ENCODE measurements around the gene C14orf119. TPM values are rescaled to one million over a fixed set of nuclear protein-coding genes. Genes with fewer than 3 reads are reported as not detected.

Gene C14orf119
- polyA plus RNA-seq, 4 donors: 43.8 to 67.0 (median 64.8) TPM

DNA sequence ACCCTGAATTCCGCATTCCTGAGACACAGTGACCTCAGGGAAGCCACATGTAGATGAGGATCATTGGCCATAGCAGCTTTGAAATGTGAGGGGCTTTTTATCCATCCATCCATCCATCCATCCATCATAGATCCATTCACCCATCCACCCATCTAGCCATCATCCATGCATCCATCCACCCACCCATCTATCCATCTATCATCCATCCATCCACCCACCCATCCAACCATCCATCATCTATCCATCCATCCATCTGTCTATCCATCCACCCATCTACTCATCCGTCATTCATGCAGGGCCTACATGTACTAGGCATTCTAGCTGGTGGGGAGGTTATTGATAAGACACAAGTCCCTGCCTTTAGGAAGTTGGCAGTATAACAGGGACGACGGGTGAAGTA lies 51.7 kb downstream of the C14orf119 start:
- no peak for FAIRE-seq
- no peaks in the 10 kb centered on the region for H3K27me3 ChIP-seq (ENCODE audit: control insufficient read depth in 3 of 3, insufficient read depth in 3 of 3, low read length in 3 of 3)
- peaks cover 0 to 11% (median 0%) of the 10 kb centered on the region in 3 donors for H3K4me1 ChIP-seq (ENCODE audit: control insufficient read depth in 3 of 3, insufficient read depth in 2 of 3, low read depth in 1 of 3, low read length in 2 of 3)
- H3K27ac ChIP-seq (ENCODE audit: low read depth in 1 of 3, low read length in 2 of 3): peak overlapping the region in 1 of 3 donors; percentile 54
- no peak overlapping the region for H3K4me3 ChIP-seq (ENCODE audit: low read depth in 1 of 3, low read length in 3 of 3)
- H3K9me3 ChIP-seq (ENCODE audit: control insufficient read depth in 2 of 2, insufficient read depth in 1 of 2, low read depth in 1 of 2, low read length in 1 of 2): no peaks in the 10 kb centered on the region
- peaks cover 0 to 46% (median 4%) of the 10 kb centered on the region in 3 donors for H3K36me3 ChIP-seq (ENCODE audit: control insufficient read depth in 3 of 3, insufficient read depth in 2 of 3, low read depth in 1 of 3, low read length in 3 of 3)
- 90 to 93% (median 93%) methylated on average over 4 of the region's 4 CpGs for WGBS, 3 donors
- DNase-seq: no peak

DNA sequence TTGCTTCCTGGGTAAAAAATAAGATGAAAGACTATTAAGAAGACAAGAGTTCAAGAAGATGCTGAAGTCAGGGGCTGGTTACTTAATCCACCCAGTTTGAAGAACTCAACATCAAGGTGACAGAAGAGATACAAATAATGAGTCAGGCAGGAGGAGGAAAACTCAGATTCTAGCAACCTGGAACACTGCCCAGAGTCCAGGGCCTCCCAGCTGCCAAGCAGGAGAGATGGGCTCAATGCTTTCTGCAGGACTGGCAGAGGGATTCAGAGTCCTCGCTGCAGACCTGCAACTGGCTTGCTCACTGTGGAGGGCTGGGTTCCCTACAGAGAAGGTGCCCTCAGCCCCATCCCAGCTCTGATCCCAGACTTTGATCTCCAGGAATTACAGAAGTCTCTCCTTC lies 52.4 kb downstream of the C14orf119 start:
- Histone ChIP-seq H3K36me3 (ENCODE audit: control insufficient read depth in 3 of 3, insufficient read depth in 2 of 3, low read depth in 1 of 3, low read length in 3 of 3) (peaks cover 0 to 41% (median 4%) of the 10 kb centered on the region in 3 donors), H3K27me3 (ENCODE audit: control insufficient read depth in 3 of 3, insufficient read depth in 3 of 3, low read length in 3 of 3) (no peaks in the 10 kb centered on the region), H3K27ac (ENCODE audit: low read depth in 1 of 3, low read length in 2 of 3) (no peak overlapping the region), H3K4me1 (ENCODE audit: control insufficient read depth in 3 of 3, insufficient read depth in 2 of 3, low read depth in 1 of 3, low read length in 2 of 3) (peaks cover 0 to 11% (median 0%) of the 10 kb centered on the region in 3 donors), H3K4me3 (ENCODE audit: low read depth in 1 of 3, low read length in 3 of 3) (no peak overlapping the region), H3K9me3 (ENCODE audit: control insufficient read depth in 2 of 2, insufficient read depth in 1 of 2, low read depth in 1 of 2, low read length in 1 of 2) (no peaks in the 10 kb centered on the region)
- WGBS, 3 donors: 40 to 78% (median 54%) methylated on average over 1 of the region's 1 CpG
- FAIRE-seq (no peak), DNase-seq (peak in 1 of 2 donors; percentile 29)

DNA sequence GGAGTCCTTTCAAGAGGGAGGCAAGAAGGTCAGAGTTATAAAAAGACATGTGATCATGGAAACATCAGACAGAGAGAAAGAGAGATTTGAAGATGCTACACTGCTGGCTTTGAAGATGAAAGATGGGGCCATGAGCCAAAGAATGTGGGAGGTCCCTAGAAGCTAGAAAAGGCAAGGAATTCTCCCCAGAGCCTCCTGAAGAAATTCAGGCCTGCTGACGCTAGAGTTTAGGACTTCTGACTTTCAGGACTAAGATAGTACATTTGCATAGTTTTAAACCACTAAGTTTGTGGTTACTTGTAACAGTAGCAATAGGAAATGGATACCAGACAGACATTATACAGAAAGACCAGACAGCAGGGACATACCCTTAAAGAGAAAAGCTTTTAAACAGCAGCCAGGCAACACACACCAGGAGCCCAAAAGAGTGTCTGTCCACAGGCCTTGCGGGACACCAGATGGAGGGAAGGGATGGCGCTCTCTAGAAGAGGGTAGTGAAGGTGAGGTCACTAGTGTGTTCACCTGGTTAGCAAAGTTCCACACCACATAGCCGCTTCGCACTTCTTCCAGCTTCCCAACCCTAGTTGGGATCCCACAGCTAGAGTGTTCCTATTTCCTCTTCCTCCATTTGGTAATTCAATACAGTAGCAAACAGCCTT lies 53.4 kb downstream of the C14orf119 start:
- H3K9me3 ChIP-seq (ENCODE audit: control insufficient read depth in 2 of 2, insufficient read depth in 1 of 2, low read depth in 1 of 2, low read length in 1 of 2): no peaks in the 10 kb centered on the region
- no peak overlapping the region for H3K27ac ChIP-seq (ENCODE audit: low read depth in 1 of 3, low read length in 2 of 3)
- WGBS, 3 donors: 93 to 99% (median 93%) methylated on average over 5 of the region's 5 CpGs
- H3K4me3 ChIP-seq (ENCODE audit: low read depth in 1 of 3, low read length in 3 of 3): no peak overlapping the region
- FAIRE-seq (no peak), DNase-seq (no peak)
- H3K4me1 ChIP-seq (ENCODE audit: control insufficient read depth in 3 of 3, insufficient read depth in 2 of 3, low read depth in 1 of 3, low read length in 2 of 3): peaks cover 0 to 21% (median 0%) of the 10 kb centered on the region in 3 donors
- peaks cover 0 to 39% (median 4%) of the 10 kb centered on the region in 3 donors for H3K36me3 ChIP-seq (ENCODE audit: control insufficient read depth in 3 of 3, insufficient read depth in 2 of 3, low read depth in 1 of 3, low read length in 3 of 3)
- H3K27me3 ChIP-seq (ENCODE audit: control insufficient read depth in 3 of 3, insufficient read depth in 3 of 3, low read length in 3 of 3): no peaks in the 10 kb centered on the region

DNA sequence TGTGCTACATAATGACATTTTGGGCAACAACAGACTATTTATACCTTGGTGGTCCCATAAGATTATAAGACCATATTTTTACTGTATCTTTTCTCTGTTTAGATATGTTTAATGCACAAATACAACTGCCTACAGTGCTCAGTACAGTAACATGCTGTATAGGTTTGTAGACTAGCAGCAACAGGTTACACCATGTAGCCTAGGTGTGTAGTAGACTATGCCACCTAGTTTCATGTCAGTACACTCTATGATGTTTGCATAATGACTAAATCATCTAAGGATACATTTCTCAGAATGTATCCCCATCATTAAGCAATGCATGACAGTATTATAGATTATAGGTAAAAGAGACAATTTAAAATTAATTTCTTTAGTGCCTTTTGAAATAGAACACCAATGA lies 54.4 kb downstream of the C14orf119 start:
- H3K36me3 ChIP-seq (ENCODE audit: control insufficient read depth in 3 of 3, insufficient read depth in 2 of 3, low read depth in 1 of 3, low read length in 3 of 3): peaks cover 0 to 39% (median 4%) of the 10 kb centered on the region in 3 donors
- no peaks in the 10 kb centered on the region for H3K9me3 ChIP-seq (ENCODE audit: control insufficient read depth in 2 of 2, insufficient read depth in 1 of 2, low read depth in 1 of 2, low read length in 1 of 2)
- FAIRE-seq: no peak
- H3K4me3 ChIP-seq (ENCODE audit: low read depth in 1 of 3, low read length in 3 of 3): no peak overlapping the region
- peaks cover 0 to 31% (median 2%) of the 10 kb centered on the region in 3 donors for H3K4me1 ChIP-seq (ENCODE audit: control insufficient read depth in 3 of 3, insufficient read depth in 2 of 3, low read depth in 1 of 3, low read length in 2 of 3)
- no peaks in the 10 kb centered on the region for H3K27me3 ChIP-seq (ENCODE audit: control insufficient read depth in 3 of 3, insufficient read depth in 3 of 3, low read length in 3 of 3)
- no peak overlapping the region for H3K27ac ChIP-seq (ENCODE audit: low read depth in 1 of 3, low read length in 2 of 3)
- no peak for DNase-seq

Other genes with a start within 250 kb of the C14orf119 start
- gene LRP10, start 223.8 kb upstream of the C14orf119 start, polyA plus RNA-seq: 100 to 1,000 TPM in 1 of 4 donors, 10 to 100 TPM in 3; 19.7 to 107 (median 57.8) TPM
- 1 to 10 TPM in 1 of 4 donors, under 1 TPM in 3; 0.45 to 1.1 (median 0.85) TPM for gene REM2, start 212.3 kb upstream of the C14orf119 start, polyA plus RNA-seq
- gene RBM23, start 176.4 kb upstream of the C14orf119 start, polyA plus RNA-seq: 10 to 100 TPM; 35.8 to 77.8 (median 39.1) TPM
- 10 to 100 TPM; 13.4 to 58.7 (median 36.4) TPM for gene PRMT5, start 166.1 kb upstream of the C14orf119 start, polyA plus RNA-seq
- 10 to 100 TPM; 34.0 to 59.6 (median 51.4) TPM for gene HAUS4, start 138.4 kb upstream of the C14orf119 start, polyA plus RNA-seq
- 10 to 100 TPM in 2 of 4 donors, 1 to 10 TPM in 1, under 1 TPM in 1; 0.45 to 18.9 (median 8.5) TPM for gene AJUBA, start 113.0 kb upstream of the C14orf119 start, polyA plus RNA-seq
- 10 to 100 TPM in 1 of 4 donors, 1 to 10 TPM in 3; 4.9 to 17.0 (median 7.9) TPM for gene C14orf93, start 85.4 kb upstream of the C14orf119 start, polyA plus RNA-seq
- 100 to 1,000 TPM in 1 of 4 donors, 10 to 100 TPM in 3; 84.0 to 166 (median 92.8) TPM for gene PSMB5, start 60.6 kb upstream of the C14orf119 start, polyA plus RNA-seq
- gene PSMB11, start 53.3 kb upstream of the C14orf119 start, polyA plus RNA-seq: not detected
- gene CDH24, start 38.0 kb upstream of the C14orf119 start, polyA plus RNA-seq: 1 to 10 TPM in 2 of 4 donors, under 1 TPM in 2; 0.22 to 4.3 (median 2.5) TPM
- gene ACIN1, start 369 bp upstream of the C14orf119 start, polyA plus RNA-seq: 100 to 1,000 TPM in 1 of 4 donors, 10 to 100 TPM in 3; 53.8 to 228 (median 84.7) TPM
- gene CIROP, start 9.5 kb downstream of the C14orf119 start, polyA plus RNA-seq: under 1 TPM in 1 of 4 donors, not detected in 3; 0.04 TPM
- gene CEBPE, start 23.8 kb downstream of the C14orf119 start, polyA plus RNA-seq: under 1 TPM in 2 of 4 donors, not detected in 2; 0.13 to 0.81 TPM
- 10 to 100 TPM; 11.3 to 69.2 (median 39.9) TPM for gene SLC7A8, start 88.2 kb downstream of the C14orf119 start, polyA plus RNA-seq
- under 1 TPM in 3 of 4 donors, not detected in 1; 0.07 to 0.45 (median 0.27) TPM for gene RNF212B, start 142.4 kb downstream of the C14orf119 start, polyA plus RNA-seq
- 10 to 100 TPM in 1 of 4 donors, 1 to 10 TPM in 3; 3.2 to 17.5 (median 7.6) TPM for gene HOMEZ, start 190.6 kb downstream of the C14orf119 start, polyA plus RNA-seq
- 10 to 100 TPM in 2 of 4 donors, 1 to 10 TPM in 2; 6.7 to 27.0 (median 14.5) TPM for gene PPP1R3E, start 207.4 kb downstream of the C14orf119 start, polyA plus RNA-seq
- 10 to 100 TPM; 30.8 to 50.0 (median 37.7) TPM for gene BCL2L2, start 211.3 kb downstream of the C14orf119 start, polyA plus RNA-seq
- gene PABPN1, start 226.0 kb downstream of the C14orf119 start, polyA plus RNA-seq: 100 to 1,000 TPM; 119 to 170 (median 147) TPM